CD14-positive monocyte (primary cell): Measurements from ENCODE around the gene CXCR6. TPM values are rescaled to one million over a fixed set of nuclear protein-coding genes. Genes with fewer than 3 reads are reported as not detected.

Source experiments
- DNase-seq, 3 donors: peaks; one replicate each; pipeline ENCODE4 v3.0.0-alpha.2; 2011 to 2022
- H2AFZ ChIP-seq: 2 replicates; pipeline ENCODE4 v1.6.0; 2012; ENCODE audit warnings: mild to moderate bottlenecking, low read depth, low read length, inconsistent platforms; ENCODE audit not compliant: insufficient read depth, poor library complexity, severe bottlenecking
- H3K27ac ChIP-seq, 2 donors: 1 replicate in 1 of 2; 2 replicates in 1 of 2; pipeline ENCODE4 v1.5.1; 2012 to 2013; ENCODE audit warnings: low read length in 2 of 2, control low read depth in 1 of 2, inconsistent platforms in 1 of 2, low read depth in 1 of 2, mild to moderate bottlenecking in 1 of 2
- H3K27me3 ChIP-seq, 2 donors: one replicate each; pipeline versions ENCODE4 v1.6.0 to v1.6.1; 2011 to 2013; ENCODE audit warnings: low read length in 2 of 2; ENCODE audit not compliant: control insufficient read depth in 2 of 2, insufficient read depth in 2 of 2
- H3K36me3 ChIP-seq, 2 donors: replicated peaks in 1 of 2; 1 replicate in 1 of 2; 2 replicates in 1 of 2; pipeline versions ENCODE4 v1.5.1 to v1.6.1; 2012 to 2013; ENCODE audit warnings: low read length in 2 of 2, control low read depth in 1 of 2, inconsistent platforms in 1 of 2, mild to moderate bottlenecking in 1 of 2; ENCODE audit not compliant: insufficient read depth in 2 of 2, control insufficient read depth in 1 of 2
- H3K4me1 ChIP-seq, 2 donors: 1 replicate in 1 of 2; 2 replicates in 1 of 2; pipeline versions ENCODE4 v1.5.1 to v1.6.1; 2012 to 2013; ENCODE audit warnings: low read length in 2 of 2, control low read depth in 1 of 2, inconsistent platforms in 1 of 2, mild to moderate bottlenecking in 1 of 2, moderate library complexity in 1 of 2; ENCODE audit not compliant: insufficient read depth in 2 of 2, control insufficient read depth in 1 of 2
- H3K4me2 ChIP-seq: replicated peaks from 2 replicates; pipeline ENCODE3; 2012; ENCODE audit warnings: low read length, moderate library complexity, mild to moderate bottlenecking; ENCODE audit not compliant: poor library complexity, severe bottlenecking; ENCODE audit errors: extremely low read depth
- H3K4me3 ChIP-seq, 3 experiments: fragments of 200-600 bp in 1 of 3; sonication (generic) in 1 of 3; replicated peaks in 1 of 3; 1 replicate in 2 of 3; 2 replicates in 1 of 3; pipeline ENCODE4 v1.5.1; 2011 to 2013; ENCODE audit warnings: low read length in 3 of 3, mild to moderate bottlenecking in 3 of 3, control low read depth in 2 of 3, low read depth in 2 of 3, inconsistent platforms in 1 of 3, moderate library complexity in 1 of 3
- H3K79me2 ChIP-seq: 2 replicates; pipeline ENCODE4 v1.6.0; 2012; ENCODE audit warnings: mild to moderate bottlenecking, control low read depth, inconsistent platforms, low read length, moderate library complexity; ENCODE audit not compliant: insufficient read depth
- H3K9ac ChIP-seq: 2 replicates; pipeline ENCODE4 v1.6.0; 2017; ENCODE audit warnings: low read length, mild to moderate bottlenecking; ENCODE audit not compliant: insufficient read depth, poor library complexity, severe bottlenecking
- H3K9me3 ChIP-seq, 2 donors: replicated peaks in 1 of 2; 1 replicate in 1 of 2; 2 replicates in 1 of 2; pipeline versions ENCODE4 v1.5.1 to v1.6.1; 2012 to 2013; ENCODE audit warnings: low read length in 2 of 2, control low read depth in 1 of 2; ENCODE audit not compliant: control insufficient read depth in 1 of 2, insufficient read depth in 1 of 2
- H4K20me1 ChIP-seq: 2 replicates; pipeline ENCODE4 v1.6.0; 2012; ENCODE audit warnings: mild to moderate bottlenecking, low read length, control low read depth, moderate library complexity; ENCODE audit not compliant: insufficient read depth
- H3K27ac Mint-ChIP-seq, 7 donors: one replicate each; pipeline ENCODE4 v1.8.0; 2020; ENCODE audit warnings: mild to moderate bottlenecking in 7 of 7, mixed read lengths in 7 of 7, moderate library complexity in 6 of 7, inconsistent platforms in 2 of 7
- H3K27me3 Mint-ChIP-seq, 3 donors: one replicate each; pipeline ENCODE4 v1.8.0; 2021 to 2022; ENCODE audit warnings: low read depth in 3 of 3, mild to moderate bottlenecking in 3 of 3, mixed read lengths in 3 of 3, moderate library complexity in 3 of 3, inconsistent platforms in 1 of 3
- H3K36me3 Mint-ChIP-seq, 2 donors: one replicate each; pipeline ENCODE4 v1.8.0; 2020; ENCODE audit warnings: mixed read lengths in 2 of 2, inconsistent platforms in 1 of 2, mild to moderate bottlenecking in 1 of 2
- H3K4me1 Mint-ChIP-seq: one replicate; pipeline ENCODE4 v1.8.0; 2020; ENCODE audit warnings: mild to moderate bottlenecking, mixed read lengths
- H3K4me3 Mint-ChIP-seq, 2 donors: one replicate each; pipeline ENCODE4 v1.8.0; 2020; ENCODE audit warnings: mild to moderate bottlenecking in 2 of 2, mixed read lengths in 2 of 2, moderate library complexity in 1 of 2
- H3K9me3 Mint-ChIP-seq, 7 donors: one replicate each; pipeline ENCODE4 v1.8.0; 2020 to 2022; ENCODE audit warnings: mixed read lengths in 7 of 7, mild to moderate bottlenecking in 6 of 7, moderate library complexity in 6 of 7, inconsistent platforms in 2 of 7
- WGBS: methylation state at CpG from one replicate; pipeline ENCODE4 v1.1.5; 2013; ENCODE audit warnings: missing lambda C conversion rate; ENCODE audit not compliant: insufficient coverage; 5-methylcytosine and 5-hydroxymethylcytosine counted together
- intact Hi-C, 2 donors: fragments of 100-400 bp; cut with micrococcal nuclease; formaldehyde crosslinking; loops; one replicate each; pipeline versions ENCODE4 v1.15.0 to v1.15.1; 2023
- polyA plus RNA-seq, 3 donors: library from polyadenylated mRNA; depleted of rRNA in 1 of 3; unstranded in 2 of 3; stranded (reverse) in 1 of 3; fragments of 300-500 nt in 2 of 3; fragments of >200 nt in 1 of 3; fragmentation: Illumina TruSeq in 2 of 3; gene quantifications; 1 replicate in 2 of 3; 2 replicates in 1 of 3; pipeline ENCODE4 v1.2.3, GENCODE V29; 2012 to 2021
- TF ChIP-seq, protein P1 (sequence below): fragments of 200-600 bp; IDR thresholded peaks from one replicate; pipeline ENCODE4 v1.8.0; 2022; ENCODE audit warnings: antibody characterized with exemption, mild to moderate bottlenecking

Gene CXCR6
- polyA plus RNA-seq, 3 donors, result 0.10 TPM; not detected in 2

DNA sequence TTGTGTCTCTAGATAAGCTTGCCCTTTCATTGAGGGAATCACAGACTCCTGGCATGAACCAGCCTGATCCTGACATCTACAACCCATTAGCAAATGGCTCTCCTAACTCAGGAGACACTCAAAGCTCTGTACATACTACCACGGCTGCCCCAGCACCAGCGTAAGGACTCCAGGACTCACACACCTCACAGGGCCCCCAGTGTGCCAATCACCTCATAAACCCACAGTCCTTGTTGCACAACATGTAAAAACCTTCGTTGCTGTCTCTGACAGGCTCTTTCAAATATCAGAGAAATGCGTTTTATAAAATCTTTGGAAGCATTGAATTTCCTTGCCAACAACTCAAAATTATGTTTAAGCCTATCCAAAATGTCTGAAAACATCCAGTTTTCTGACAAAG lies 45.1 kb downstream of the CXCR6 start:
- Histone ChIP-seq H3K9me3 (no peaks in the 10 kb centered on the region), H3K9ac (no peak overlapping the region), H3K36me3 (peaks cover 17 to 27% of the 10 kb centered on the region in 2 donors), H4K20me1 (peaks cover 71% of the 10 kb centered on the region), H3K27me3 (no peaks in the 10 kb centered on the region), H2AFZ (no peak overlapping the region), H3K79me2 (peaks cover 63% of the 10 kb centered on the region), H3K4me3 (no peak overlapping the region), H3K27ac (peak overlapping the region in 1 of 2 donors; percentile 39), H3K4me1 (peaks cover 29 to 43% of the 10 kb centered on the region in 2 donors), H3K4me2 (no peak overlapping the region)
- peaks cover 0 to 2% (median 0%) of the 10 kb centered on the region in 3 donors for H3K27me3 Mint-ChIP-seq
- no peak overlapping the region for H3K4me3 Mint-ChIP-seq
- TF ChIP-seq, protein P1, sequence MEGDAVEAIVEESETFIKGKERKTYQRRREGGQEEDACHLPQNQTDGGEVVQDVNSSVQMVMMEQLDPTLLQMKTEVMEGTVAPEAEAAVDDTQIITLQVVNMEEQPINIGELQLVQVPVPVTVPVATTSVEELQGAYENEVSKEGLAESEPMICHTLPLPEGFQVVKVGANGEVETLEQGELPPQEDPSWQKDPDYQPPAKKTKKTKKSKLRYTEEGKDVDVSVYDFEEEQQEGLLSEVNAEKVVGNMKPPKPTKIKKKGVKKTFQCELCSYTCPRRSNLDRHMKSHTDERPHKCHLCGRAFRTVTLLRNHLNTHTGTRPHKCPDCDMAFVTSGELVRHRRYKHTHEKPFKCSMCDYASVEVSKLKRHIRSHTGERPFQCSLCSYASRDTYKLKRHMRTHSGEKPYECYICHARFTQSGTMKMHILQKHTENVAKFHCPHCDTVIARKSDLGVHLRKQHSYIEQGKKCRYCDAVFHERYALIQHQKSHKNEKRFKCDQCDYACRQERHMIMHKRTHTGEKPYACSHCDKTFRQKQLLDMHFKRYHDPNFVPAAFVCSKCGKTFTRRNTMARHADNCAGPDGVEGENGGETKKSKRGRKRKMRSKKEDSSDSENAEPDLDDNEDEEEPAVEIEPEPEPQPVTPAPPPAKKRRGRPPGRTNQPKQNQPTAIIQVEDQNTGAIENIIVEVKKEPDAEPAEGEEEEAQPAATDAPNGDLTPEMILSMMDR, result no peak
- H3K27ac Mint-ChIP-seq, result peak overlapping the region; percentile 33 to 86 (median 72)
- no peaks in the 10 kb centered on the region for H3K9me3 Mint-ChIP-seq
- peak in 1 of 3 donors; percentile 11 for DNase-seq
- 44% methylated on average over 2 of the region's 4 CpGs for WGBS
- peaks cover 54% of the 10 kb centered on the region for H3K4me1 Mint-ChIP-seq
- peaks cover 55 to 57% of the 10 kb centered on the region in 2 donors for H3K36me3 Mint-ChIP-seq
- intact Hi-C loops, result no loop called here

DNA sequence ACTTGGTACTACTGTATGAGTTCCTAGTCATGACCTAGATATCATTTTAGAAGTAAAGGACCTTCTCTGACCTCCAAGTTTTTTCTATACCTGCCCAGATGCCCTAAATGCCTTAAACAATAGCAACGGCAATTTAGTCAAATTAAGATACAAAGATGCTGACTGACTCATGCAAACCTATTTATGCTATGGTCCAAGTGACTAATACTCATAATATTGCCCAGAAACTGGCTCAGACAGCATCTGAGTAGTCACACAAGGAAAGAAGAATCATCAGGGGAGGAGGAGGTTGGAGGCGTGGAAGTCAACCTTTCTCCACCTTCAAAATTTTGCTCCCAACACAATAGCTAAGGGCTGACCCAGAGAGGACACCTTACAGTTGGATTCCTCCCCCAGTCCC lies 45.5 kb downstream of the CXCR6 start:
- no peaks in the 10 kb centered on the region for H3K9me3 Mint-ChIP-seq
- no peaks in the 10 kb centered on the region for H3K9me3 ChIP-seq
- peaks cover 58% of the 10 kb centered on the region for H3K4me1 Mint-ChIP-seq
- H3K27ac Mint-ChIP-seq, result peak overlapping the region in 3 of 7 donors; percentile 11 to 67 (median 46)
- WGBS, result no CpG with 5 or more reads among the region's 2 CpGs
- peaks cover 34 to 48% of the 10 kb centered on the region in 2 donors for H3K4me1 ChIP-seq
- H2AFZ ChIP-seq, result no peak overlapping the region
- DNase-seq, result peak in 2 of 3 donors; percentile 21 to 58
- peaks cover 75% of the 10 kb centered on the region for H4K20me1 ChIP-seq
- no peak overlapping the region for H3K27ac ChIP-seq
- peaks cover 13 to 23% of the 10 kb centered on the region in 2 donors for H3K36me3 ChIP-seq
- no peak overlapping the region for H3K4me2 ChIP-seq
- TF ChIP-seq, protein P1, result no peak
- H3K79me2 ChIP-seq, result peaks cover 67% of the 10 kb centered on the region
- no peak overlapping the region for H3K4me3 Mint-ChIP-seq
- H3K9ac ChIP-seq, result no peak overlapping the region
- H3K36me3 Mint-ChIP-seq, result peaks cover 50 to 53% of the 10 kb centered on the region in 2 donors
- intact Hi-C loops, result no loop called here
- peaks cover 0 to 2% (median 0%) of the 10 kb centered on the region in 3 donors for H3K27me3 Mint-ChIP-seq
- no peaks in the 10 kb centered on the region for H3K27me3 ChIP-seq
- H3K4me3 ChIP-seq, result no peak overlapping the region
